HG03135 (cell line): Measurements from ENCODE around the gene SCCPDH.

Source experiments
- ATAC-seq: cut with Tn5 transposase; IDR thresholded peaks from one replicate; pipeline ENCODE4 v1.9.1; 2021; ENCODE audit warnings: mild to moderate bottlenecking, moderate library complexity; ENCODE audit not compliant: unreplicated experiment

Gene SCCPDH

GRCh38 chr1:246784621-246785493, 60.6 kb downstream of the SCCPDH start:
- no peak for ATAC-seq

GRCh38 chr1:246785494-246786111, 61.4 kb downstream of the SCCPDH start:
- no peak for ATAC-seq

- no peak for ATAC-seq
Measured at GRCh38 chr1:246786606-246787238, 62.5 kb downstream of the SCCPDH start.

GRCh38 chr1:246787781-246788513, 63.7 kb downstream of the SCCPDH start:
- ATAC-seq = no peak

GRCh38 chr1:246788895-246789338, 64.7 kb downstream of the SCCPDH start:
- no peak for ATAC-seq

GRCh38 chr1:246789454-246790339, 65.5 kb downstream of the SCCPDH start:
- ATAC-seq = no peak

GRCh38 chr1:246790364-246790763, 66.2 kb downstream of the SCCPDH start:
- no peak for ATAC-seq

- no peak for ATAC-seq
Measured at GRCh38 chr1:246790833-246791232, 66.6 kb downstream of the SCCPDH start.

- no peak for ATAC-seq
Measured at GRCh38 chr1:246791303-246791918, 67.2 kb downstream of the SCCPDH start.

GRCh38 chr1:246792603-246793002, 68.4 kb downstream of the SCCPDH start:
- no peak for ATAC-seq

GRCh38 chr1:246793356-246793896, 69.2 kb downstream of the SCCPDH start:
- no peak for ATAC-seq

- ATAC-seq = no peak
Measured at GRCh38 chr1:246794048-246794827, 70.0 kb downstream of the SCCPDH start.

GRCh38 chr1:246794828-246795671, 70.8 kb downstream of the SCCPDH start:
- no peak for ATAC-seq

GRCh38 chr1:246795906-246796694, 71.9 kb downstream of the SCCPDH start:
- ATAC-seq = no peak

GRCh38 chr1:246797157-246797556, 72.9 kb downstream of the SCCPDH start:
- ATAC-seq = no peak

- no peak for ATAC-seq
Measured at GRCh38 chr1:246797597-246797996, 73.4 kb downstream of the SCCPDH start.

- no peak for ATAC-seq
Measured at GRCh38 chr1:246798107-246798506, 73.9 kb downstream of the SCCPDH start.
